Endothelial cell of umbilical vein (primary cell): ENCODE data around the gene KCNE1. TPM values are rescaled to one million over a fixed set of nuclear protein-coding genes. Genes with fewer than 3 reads are reported as not detected.

Experiments
- BruUV-seq: library from RNA; stranded (reverse); fragments of 400-500 nt; replicated peaks from 2 replicates; lab custom pipeline; 2021; lab: Mats Ljungman, UMichigan
- CTCF ChIA-PET: fragments of 300-600, 350-600 bp; sonication (Branson Sonifier 250); formaldehyde crosslinking; loops from one replicate; lab custom pipeline; 2021; ENCODE audit warnings: antibody characterized with exemption, inconsistent platforms; lab: Charles Lee
- POLR2A ChIA-PET: fragments of 300-600, 350-600 bp; sonication (Branson Sonifier 250); formaldehyde crosslinking; loops from one replicate; lab custom pipeline; 2021; ENCODE audit warnings: antibody characterized with exemption, inconsistent platforms; lab: Charles Lee
- DNase-seq: peaks from one replicate; pipeline ENCODE4 v3.0.0-alpha.2; 2011; ENCODE audit warnings: low read depth, low spot score
- FAIRE-seq: peaks from 2 replicates; lab custom pipeline; 2011; peaks lifted over from hg19 to GRCh38; lab: Jason Lieb, UNC
- H2AFZ ChIP-seq: 2 replicates; pipeline ENCODE4 v1.6.0; 2012; ENCODE audit warnings: low read depth, low read length, control low read depth, inconsistent platforms
- H3K27ac ChIP-seq: 2 replicates; pipeline ENCODE4 v1.5.1; 2011; ENCODE audit warnings: low read depth, mild to moderate bottlenecking, control low read depth, low read length, moderate library complexity; ENCODE audit not compliant: insufficient read depth
- H3K27me3 ChIP-seq, 2 experiments: 2 replicates each; pipeline versions ENCODE4 v1.6.0 to v1.6.1; 2011; ENCODE audit warnings: low read length in 2 of 2, mixed read lengths in 1 of 2; ENCODE audit not compliant: control insufficient read depth in 2 of 2, insufficient read depth in 2 of 2
- H3K36me3 ChIP-seq, 2 experiments: 2 replicates in 1 of 2; 3 replicates in 1 of 2; pipeline ENCODE4 v1.5.1; 2011; ENCODE audit warnings: low read length in 2 of 2, mild to moderate bottlenecking in 1 of 2, moderate library complexity in 1 of 2; ENCODE audit not compliant: control insufficient read depth in 2 of 2, insufficient read depth in 2 of 2; ENCODE audit errors: extremely low read depth in 1 of 2
- H3K4me1 ChIP-seq: 3 replicates; pipeline ENCODE4 v1.5.1; 2011; ENCODE audit warnings: mild to moderate bottlenecking, low read length; ENCODE audit not compliant: control insufficient read depth, insufficient read depth; ENCODE audit errors: extremely low read depth
- H3K4me2 ChIP-seq: 2 replicates; pipeline ENCODE4 v1.6.1; 2011; ENCODE audit warnings: low read length, control low read depth, mixed read lengths; ENCODE audit not compliant: insufficient read depth
- H3K4me3 ChIP-seq, 3 experiments: fragments of 200-600 bp in 1 of 3; sonication (generic), shearing (Covaris generic) in 1 of 3; replicated peaks in 1 of 3; 2 replicates each; pipeline ENCODE4 v1.5.1; 2011 to 2016; ENCODE audit warnings: control low read depth in 3 of 3, low read length in 3 of 3, mild to moderate bottlenecking in 2 of 3, inconsistent platforms in 1 of 3, low read depth in 1 of 3, moderate library complexity in 1 of 3; ENCODE audit not compliant: insufficient read depth in 1 of 3
- H3K79me2 ChIP-seq: 2 replicates; pipeline ENCODE4 v1.6.0; 2012; ENCODE audit warnings: low read length, inconsistent platforms; ENCODE audit not compliant: control insufficient read depth, insufficient read depth
- H3K9ac ChIP-seq: replicated peaks from 2 replicates; pipeline ENCODE3; 2011; ENCODE audit warnings: low read length, control low read depth; ENCODE audit not compliant: insufficient read depth; ENCODE audit errors: extremely low read depth
- H3K9me1 ChIP-seq: replicated peaks from 3 replicates; pipeline ENCODE4 v1.6.0; 2011; ENCODE audit warnings: mild to moderate bottlenecking, low read length; ENCODE audit not compliant: control insufficient read depth, insufficient read depth; ENCODE audit errors: extremely low read depth
- H3K9me3 ChIP-seq: replicated peaks from 2 replicates; pipeline ENCODE4 v1.5.1; 2012; ENCODE audit warnings: low read length, inconsistent platforms; ENCODE audit not compliant: control insufficient read depth, insufficient read depth
- H4K20me1 ChIP-seq: replicated peaks from 2 replicates; pipeline ENCODE3; 2011; ENCODE audit warnings: mild to moderate bottlenecking, low read length; ENCODE audit not compliant: control insufficient read depth, insufficient read depth; ENCODE audit errors: extremely low read depth
- CTCF ChIP-seq, 2 donors: IDR thresholded peaks; 1 replicate in 1 of 2; 2 replicates in 1 of 2; pipeline ENCODE4 v1.5.1; 2011; ENCODE audit warnings: low read length in 2 of 2, mild to moderate bottlenecking in 2 of 2, moderate library complexity in 2 of 2, control low read depth in 1 of 2, inconsistent platforms in 1 of 2, low read depth in 1 of 2; ENCODE audit not compliant: insufficient read depth in 1 of 2; ENCODE audit errors: extremely low read depth in 1 of 2
- EZH2 ChIP-seq: IDR thresholded peaks from 2 replicates; pipeline ENCODE4 v1.6.1; 2012; ENCODE audit warnings: borderline replicate concordance, low read depth, mild to moderate bottlenecking, moderate library complexity, low read length, inconsistent platforms; ENCODE audit not compliant: severe bottlenecking
- JUN ChIP-seq: IDR thresholded peaks from 2 replicates; pipeline ENCODE4 v1.6.1; 2011; ENCODE audit warnings: borderline replicate concordance, low read depth; ENCODE audit not compliant: insufficient read length, insufficient read depth
- MYC ChIP-seq: IDR thresholded peaks from one replicate; pipeline ENCODE4 v1.6.1; 2011; ENCODE audit warnings: mild to moderate bottlenecking, low read depth, low read length
- POLR2AphosphoS5 ChIP-seq: IDR thresholded peaks from 2 replicates; pipeline ENCODE4 v1.6.1; 2012; ENCODE audit warnings: low read depth, mild to moderate bottlenecking, control low read depth, low read length, moderate library complexity; ENCODE audit not compliant: insufficient read depth
- dilution Hi-C: fragments of 300-500 bp; cut with MboI; formaldehyde crosslinking; loops from one replicate; pipeline ENCODE4 v1.15.0; 2019; ENCODE audit warnings: low sequenced_read_pairs; ENCODE audit not compliant: extremely low pct_ligation_motif_present
- intact Hi-C: fragments of 100-400 bp; cut with micrococcal nuclease; formaldehyde crosslinking; loops from one replicate; pipeline ENCODE4 v1.10.0; 2022
- polyA plus RNA-seq, 4 experiments: library from polyadenylated mRNA; depleted of rRNA in 3 of 4; stranded (reverse) in 3 of 4; unstranded in 1 of 4; fragments of >200 nt; gene quantifications; 2 replicates each; pipeline versions ENCODE4 v1.2.1 to v1.2.3, GENCODE V29; 2011 to 2012; ENCODE audit warnings: missing spikeins in 1 of 4
- total RNA-seq: library from RNA; stranded (reverse); gene quantifications from 2 replicates; pipeline ENCODE4 v1.2.3, GENCODE V29; 2021

The KCNE1 gene
- total and polyA plus RNA-seq, 2 donors (not counting 3 experiments of a cell fraction or from before 2014, with no cell fraction given) = 0.10 to 0.38 TPM

- dilution Hi-C loops = no loop called here
- Histone ChIP-seq H3K4me3 (no peak overlapping the region), H3K27ac (no peak overlapping the region), H3K4me2 (no peak overlapping the region), H3K27me3 (no peaks in the 10 kb centered on the region), H3K4me1 (no peaks in the 10 kb centered on the region), H3K9ac (no peak overlapping the region), H3K9me3 (no peaks in the 10 kb centered on the region), H4K20me1 (no peaks in the 10 kb centered on the region), H2AFZ (no peak overlapping the region), H3K9me1 (no peaks in the 10 kb centered on the region), H3K79me2 (no peaks in the 10 kb centered on the region), H3K36me3 (no peaks in the 10 kb centered on the region)
- FAIRE-seq (no peak), DNase-seq (peak; percentile 75)
- no TSS peak for BruUV-seq
- ChIA-PET CTCF (interaction anchor here (0.8 to 6.9 kb wide), 4 partner anchors 12 to 36 kb away, joined by 3 to 113 read pairs (median 8); partner anchors contain the start of gene KCNE1), POLR2A (no interaction called here)
- TF ChIP-seq EZH2 = no peak
- peak; percentile 16 for TF ChIP-seq JUN
- intact Hi-C loops = no loop called here
Observed at GRCh38 chr21:34546542-34546941, 34.5 kb upstream of the KCNE1 start.

- no TSS peak for BruUV-seq
- H3K4me2 ChIP-seq = no peak overlapping the region
- no peaks in the 10 kb centered on the region for H3K9me1 ChIP-seq
- intact Hi-C loops (no loop called here), dilution Hi-C loops (no loop called here)
- ChIA-PET POLR2A (interaction anchor here (1.0 kb wide), 1 partner anchor 18 kb away, joined by 3 read pairs; no protein-coding TSS in a partner anchor), CTCF (interaction anchor here (0.7 to 6.9 kb wide), 6 partner anchors 13 to 37 kb away, joined by 3 to 113 read pairs (median 4); partner anchors contain the start of gene KCNE1)
- no peaks in the 10 kb centered on the region for H3K27me3 ChIP-seq
- no peak overlapping the region for H3K27ac ChIP-seq
- no peaks in the 10 kb centered on the region for H3K4me1 ChIP-seq
- no peak for FAIRE-seq
- H2AFZ ChIP-seq = no peak overlapping the region
- no peaks in the 10 kb centered on the region for H4K20me1 ChIP-seq
- H3K79me2 ChIP-seq = no peaks in the 10 kb centered on the region
- H3K4me3 ChIP-seq = no peak overlapping the region
- peak; percentile 39 for DNase-seq
- H3K36me3 ChIP-seq = no peaks in the 10 kb centered on the region
- H3K9ac ChIP-seq = no peak overlapping the region
- no peak for TF ChIP-seq MYC
- no peak for TF ChIP-seq POLR2AphosphoS5
- no peak for TF ChIP-seq CTCF (IDR thresholded peaks at IDR 0.05; ENCODE audit: extremely low read depth in 1 of 2, insufficient read depth in 1 of 2, low read depth in 1 of 2, low read length in 2 of 2)
- no peaks in the 10 kb centered on the region for H3K9me3 ChIP-seq
Observed at GRCh38 chr21:34545079-34545884, 33.3 kb upstream of the KCNE1 start.
